Bronchial epithelial cell (primary cell): ENCODE data around the gene PPM1M. TPM values are rescaled to one million over a fixed set of nuclear protein-coding genes. Genes with fewer than 3 reads are reported as not detected.

Experiments used
- DNase-seq: peaks from one replicate; pipeline ENCODE4 v3.0.0-alpha.2; 2010; ENCODE audit warnings: low read depth
- FAIRE-seq: peaks from 2 replicates; lab custom pipeline; 2011; peaks lifted over from hg19 to GRCh38; lab: Jason Lieb, UNC
- H3K27me3 ChIP-seq: 2 replicates; pipeline ENCODE4 v1.5.1; 2011; ENCODE audit warnings: low read length; ENCODE audit not compliant: control insufficient read depth, insufficient read depth
- H3K36me3 ChIP-seq: 2 replicates; pipeline ENCODE4 v1.5.1; 2011; ENCODE audit warnings: low read length; ENCODE audit not compliant: control insufficient read depth, insufficient read depth
- H3K4me3 ChIP-seq: 2 replicates; pipeline ENCODE4 v1.5.1; 2011; ENCODE audit warnings: mild to moderate bottlenecking, low read depth, low read length, control low read depth
- total RNA-seq: library from RNA; depleted of rRNA; stranded (reverse); fragments of >200 nt; gene quantifications from 2 replicates; pipeline ENCODE4 v1.2.1, GENCODE V29; 2014
- TF ChIP-seq, protein P1 (sequence below): IDR thresholded peaks from 2 replicates; pipeline ENCODE4 v1.5.1; 2011; ENCODE audit warnings: mild to moderate bottlenecking, moderate library complexity, low read length, control low read depth, inconsistent platforms; ENCODE audit not compliant: insufficient read depth, severe bottlenecking

The PPM1M gene
- total RNA-seq, 1 donor from 2014 or later = 2.6 TPM

DNA sequence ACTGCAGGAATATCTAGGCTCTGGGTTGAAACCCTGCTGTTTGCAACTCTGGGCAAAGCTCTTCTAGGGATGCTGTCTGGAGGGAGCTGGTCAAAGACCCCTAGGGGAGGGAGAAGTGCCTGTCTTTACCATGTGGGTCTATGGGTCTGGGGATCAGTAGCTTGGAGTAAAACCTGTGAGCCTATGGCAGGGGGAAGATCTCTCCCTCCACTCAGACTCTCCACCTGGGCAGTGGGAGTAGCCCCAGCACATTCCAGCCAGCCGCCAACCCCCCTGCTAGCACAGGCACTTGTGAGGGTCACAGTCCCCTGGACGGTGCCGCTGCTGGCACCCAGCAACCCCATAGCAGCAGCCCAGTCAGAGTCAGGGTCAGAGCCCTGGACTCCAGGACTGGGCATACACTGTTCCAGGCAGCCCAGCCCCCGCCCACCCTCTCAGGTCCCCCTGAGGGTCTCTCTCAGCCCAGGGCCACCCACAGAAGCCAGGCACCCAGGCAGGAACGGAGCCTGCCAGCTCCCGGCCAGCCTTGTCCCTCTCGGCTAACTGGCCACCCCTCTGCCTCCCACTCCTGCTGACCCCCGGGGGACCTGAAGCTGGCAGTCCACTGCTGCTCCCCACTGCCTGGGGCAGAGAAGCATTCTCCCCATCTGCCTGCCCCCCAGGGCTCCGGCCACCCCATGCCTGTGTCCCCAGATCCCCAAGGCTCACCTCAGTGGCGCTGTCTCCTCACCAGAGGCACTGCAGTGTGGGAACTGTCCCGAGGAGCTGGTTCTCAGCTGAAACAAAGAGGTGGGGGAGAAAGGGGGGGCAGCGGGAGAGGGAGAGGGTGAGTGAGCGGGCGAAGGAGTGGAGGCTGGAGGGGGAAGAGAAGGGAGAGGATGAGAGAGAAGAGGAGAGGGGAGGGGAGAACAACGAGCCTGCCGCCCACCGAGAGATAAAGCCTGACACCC, 52.9 kb downstream of the PPM1M start:
- Histone ChIP-seq H3K27me3 (peaks cover 4% of the 10 kb centered on the region), H3K4me3 (no peak overlapping the region), H3K36me3 (peaks cover 3% of the 10 kb centered on the region)
- TF ChIP-seq, protein P1, sequence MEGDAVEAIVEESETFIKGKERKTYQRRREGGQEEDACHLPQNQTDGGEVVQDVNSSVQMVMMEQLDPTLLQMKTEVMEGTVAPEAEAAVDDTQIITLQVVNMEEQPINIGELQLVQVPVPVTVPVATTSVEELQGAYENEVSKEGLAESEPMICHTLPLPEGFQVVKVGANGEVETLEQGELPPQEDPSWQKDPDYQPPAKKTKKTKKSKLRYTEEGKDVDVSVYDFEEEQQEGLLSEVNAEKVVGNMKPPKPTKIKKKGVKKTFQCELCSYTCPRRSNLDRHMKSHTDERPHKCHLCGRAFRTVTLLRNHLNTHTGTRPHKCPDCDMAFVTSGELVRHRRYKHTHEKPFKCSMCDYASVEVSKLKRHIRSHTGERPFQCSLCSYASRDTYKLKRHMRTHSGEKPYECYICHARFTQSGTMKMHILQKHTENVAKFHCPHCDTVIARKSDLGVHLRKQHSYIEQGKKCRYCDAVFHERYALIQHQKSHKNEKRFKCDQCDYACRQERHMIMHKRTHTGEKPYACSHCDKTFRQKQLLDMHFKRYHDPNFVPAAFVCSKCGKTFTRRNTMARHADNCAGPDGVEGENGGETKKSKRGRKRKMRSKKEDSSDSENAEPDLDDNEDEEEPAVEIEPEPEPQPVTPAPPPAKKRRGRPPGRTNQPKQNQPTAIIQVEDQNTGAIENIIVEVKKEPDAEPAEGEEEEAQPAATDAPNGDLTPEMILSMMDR = no peak
- no peak for FAIRE-seq
- no peak for DNase-seq

DNA sequence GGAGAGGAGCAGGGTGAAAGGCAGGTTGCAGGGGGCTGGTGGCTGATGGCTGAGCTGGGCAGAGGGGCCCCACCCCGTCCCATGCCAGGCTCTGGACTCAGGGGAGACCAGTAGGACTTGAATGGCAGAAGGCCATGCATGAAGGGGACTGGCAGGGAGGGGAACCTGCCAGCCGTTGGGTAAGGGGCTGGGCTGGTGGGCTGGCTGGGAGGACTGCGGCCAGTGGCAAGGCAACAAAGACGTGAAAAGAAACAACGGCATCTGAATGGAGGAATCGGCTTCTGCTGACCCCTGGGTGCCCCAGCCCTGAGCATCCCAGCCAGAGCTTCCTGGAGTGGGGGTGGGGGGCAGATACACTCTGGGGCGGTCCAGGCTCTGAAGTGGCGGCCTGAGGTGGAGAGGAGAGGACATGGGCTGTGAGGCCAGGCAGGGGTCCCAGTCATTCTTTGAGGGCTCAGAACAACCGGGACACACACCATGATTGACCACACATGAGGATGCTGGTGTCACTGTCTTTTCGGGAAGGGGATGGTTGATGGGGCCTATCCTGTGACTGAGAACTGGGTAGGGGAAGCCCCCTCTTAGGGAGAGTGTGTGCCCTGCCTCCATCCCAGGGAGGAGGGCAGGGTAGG, 53.8 kb downstream of the PPM1M start:
- TF ChIP-seq, protein P1 = no peak
- Histone ChIP-seq H3K27me3 (peaks cover 4% of the 10 kb centered on the region), H3K36me3 (no peaks in the 10 kb centered on the region), H3K4me3 (no peak overlapping the region)
- FAIRE-seq = no peak
- DNase-seq = no peak

Other genes starting within 250 kb of the PPM1M start
- gene RPL29, start 249.9 kb upstream of the PPM1M start, total RNA-seq = 1,196 and 1,940 TPM in 2 replicates
- 38.2 and 42.4 TPM in 2 replicates for gene DUSP7, start 189.2 kb upstream of the PPM1M start, total RNA-seq
- gene POC1A, start 91.3 kb upstream of the PPM1M start, total RNA-seq = 1.8 and 3.3 TPM in 2 replicates
- 32.1 and 66.7 TPM in 2 replicates for gene ALAS1, start 47.6 kb upstream of the PPM1M start, total RNA-seq
- gene TLR9, start 20.1 kb upstream of the PPM1M start, total RNA-seq = not detected in 2 replicates
- gene TWF2, start 6.6 kb upstream of the PPM1M start, total RNA-seq = 47.6 and 57.7 TPM in 2 replicates
- 61.3 and 67.7 TPM in 2 replicates for gene WDR82, start 32.9 kb downstream of the PPM1M start, total RNA-seq
- 9.2 and 10.8 TPM in 2 replicates for gene GLYCTK, start 42.1 kb downstream of the PPM1M start, total RNA-seq
- gene DNAH1, start 70.6 kb downstream of the PPM1M start, total RNA-seq = 0.79 and 1.2 TPM in 2 replicates
- gene BAP1, start 164.2 kb downstream of the PPM1M start, total RNA-seq = 54.2 and 70.0 TPM in 2 replicates
- 5.3 and 9.0 TPM in 2 replicates for gene PHF7, start 164.9 kb downstream of the PPM1M start, total RNA-seq
- under 0.01 and 0.13 TPM in 2 replicates for gene SEMA3G, start 199.3 kb downstream of the PPM1M start, total RNA-seq
- gene TNNC1, start 208.3 kb downstream of the PPM1M start, total RNA-seq = 0.26 and 1.2 TPM in 2 replicates
- gene NISCH, start 209.8 kb downstream of the PPM1M start, total RNA-seq = 30.5 and 42.9 TPM in 2 replicates
- under 0.01 and 0.13 TPM in 2 replicates for gene STAB1, start 249.6 kb downstream of the PPM1M start, total RNA-seq